GM19023 (cell line): Measurements from ENCODE around the gene KIAA0825.

ENCODE experiments used
- ATAC-seq: cut with Tn5 transposase; IDR thresholded peaks from one replicate; pipeline ENCODE4 v1.9.1; 2021; ENCODE audit warnings: mild to moderate bottlenecking, moderate library complexity; ENCODE audit not compliant: unreplicated experiment

The KIAA0825 gene

DNA sequence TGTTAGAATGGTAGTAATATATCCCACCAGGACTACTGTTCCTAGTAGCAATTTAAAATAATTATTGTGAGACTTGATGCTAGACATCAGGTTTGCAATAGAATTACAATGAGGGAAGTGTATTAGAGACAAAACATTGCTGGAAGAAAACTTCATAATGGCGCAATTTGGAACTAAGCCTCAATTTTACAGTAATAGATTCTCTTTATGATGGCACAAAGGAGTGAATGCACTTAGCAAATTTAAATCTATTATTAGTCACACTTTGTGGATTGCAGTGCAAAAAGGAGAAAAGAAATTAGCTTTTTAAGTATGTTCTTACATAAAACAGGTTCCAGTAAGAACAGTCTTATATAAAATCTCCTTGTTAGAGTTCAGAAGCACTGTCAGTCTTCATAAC, 358.3 kb downstream of the KIAA0825 start:
- ATAC-seq, result no peak

DNA sequence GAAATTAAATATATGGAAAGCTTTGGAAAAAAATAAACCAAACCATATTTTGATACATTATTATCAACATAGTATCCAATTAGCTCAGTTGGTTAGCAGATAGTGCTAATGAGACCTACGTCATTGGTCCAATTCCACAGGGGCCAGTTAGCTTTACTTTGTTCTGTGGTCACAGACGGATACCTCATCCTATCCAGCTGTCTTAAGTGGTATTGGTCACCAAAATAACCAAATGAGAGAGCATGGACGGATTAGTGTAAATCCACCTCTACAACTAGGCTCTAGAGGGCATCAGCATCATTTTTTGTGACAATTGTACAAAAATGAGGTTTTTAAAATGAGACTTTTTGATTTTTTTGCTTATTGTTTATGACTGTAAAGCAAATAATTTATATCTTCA, 364.2 kb downstream of the KIAA0825 start:
- ATAC-seq, result no peak

DNA sequence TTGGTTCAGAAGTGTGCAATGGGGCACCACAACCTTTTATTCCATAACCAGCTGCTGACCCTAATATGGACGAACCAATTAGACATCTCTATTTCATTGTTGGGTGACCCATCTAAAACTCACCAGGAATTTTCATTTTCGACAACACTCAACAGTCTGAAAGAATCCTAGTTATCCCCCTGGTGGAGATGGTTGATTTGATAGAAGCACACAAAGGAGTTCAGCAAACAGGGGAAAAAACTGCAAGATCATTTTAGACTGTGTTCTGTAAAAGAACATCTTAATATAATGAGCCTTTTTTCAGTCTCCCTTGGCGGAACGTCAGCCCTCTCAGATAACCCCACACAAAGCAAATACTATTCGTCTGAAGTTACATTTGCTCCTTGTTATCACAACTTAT, 367.4 kb downstream of the KIAA0825 start:
- no peak for ATAC-seq

DNA sequence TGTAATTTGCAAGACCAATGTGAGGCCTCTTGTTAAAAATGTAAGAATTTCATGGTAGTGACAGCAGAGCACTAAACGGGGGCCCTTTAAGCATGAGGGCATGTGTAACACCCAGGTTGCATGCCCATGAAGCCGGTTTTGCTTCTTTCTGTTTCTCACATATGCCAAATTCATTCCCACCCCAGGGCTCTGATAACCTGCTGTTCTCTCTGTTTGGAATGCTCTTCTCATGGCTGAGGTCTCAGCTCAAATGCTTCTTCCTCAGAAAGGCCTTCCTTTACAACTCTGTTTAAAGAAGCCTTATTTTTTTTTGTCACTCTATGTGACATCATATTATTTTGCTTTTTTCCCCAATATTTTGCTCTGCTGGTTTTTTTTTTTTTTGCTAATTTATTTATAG, 369.0 kb downstream of the KIAA0825 start:
- no peak for ATAC-seq

DNA sequence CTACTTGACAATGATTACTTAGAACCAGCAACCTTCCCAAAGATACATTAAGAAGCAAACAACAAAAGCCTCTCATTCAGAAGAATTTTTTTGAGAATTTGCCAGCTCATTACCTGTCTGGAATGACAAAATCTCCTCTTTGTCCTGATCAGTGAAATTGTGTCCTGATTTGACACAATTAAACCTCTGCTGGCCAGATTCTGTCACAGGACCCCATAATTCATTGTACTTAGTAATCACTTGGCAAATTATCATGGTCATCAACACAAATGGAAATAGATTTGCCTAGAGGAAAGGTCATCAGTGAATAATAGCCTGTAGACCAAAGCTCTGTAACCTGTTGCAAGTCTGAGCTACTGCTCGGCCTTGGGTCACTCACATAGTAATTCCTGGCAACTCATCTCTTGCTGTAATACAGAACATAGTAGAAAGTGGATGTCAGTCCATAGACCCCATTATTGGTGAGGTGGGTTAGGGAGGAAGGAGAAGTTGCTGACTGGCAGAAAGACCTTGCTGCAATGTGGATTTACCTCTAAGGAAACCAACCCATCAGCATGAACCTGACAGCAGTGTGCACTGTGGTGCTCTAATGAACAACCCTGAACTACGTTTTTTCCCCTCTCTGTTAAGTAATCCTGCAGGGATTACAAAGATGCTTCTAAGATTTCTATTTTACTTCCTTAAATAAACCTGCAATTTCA, 370.1 kb downstream of the KIAA0825 start:
- no peak for ATAC-seq

DNA sequence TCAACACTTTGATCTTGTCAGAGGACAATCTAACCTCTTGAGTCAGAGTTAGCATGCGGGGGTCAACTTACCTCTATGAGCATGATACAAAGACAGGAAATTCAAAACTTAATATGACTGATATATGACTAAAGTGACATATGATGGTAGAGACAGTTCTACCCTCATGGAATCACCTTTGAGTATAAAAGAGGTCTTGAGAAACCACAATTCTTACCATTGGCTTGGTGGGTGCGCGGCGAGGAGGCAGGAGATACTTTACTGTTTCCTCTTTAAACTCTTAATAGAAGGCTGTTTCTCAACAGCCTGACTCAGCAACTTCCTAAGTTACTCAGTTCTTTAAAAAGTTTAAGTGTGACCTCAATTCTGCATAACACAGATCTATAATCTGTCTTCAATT, 372.8 kb downstream of the KIAA0825 start:
- ATAC-seq, result no peak

DNA sequence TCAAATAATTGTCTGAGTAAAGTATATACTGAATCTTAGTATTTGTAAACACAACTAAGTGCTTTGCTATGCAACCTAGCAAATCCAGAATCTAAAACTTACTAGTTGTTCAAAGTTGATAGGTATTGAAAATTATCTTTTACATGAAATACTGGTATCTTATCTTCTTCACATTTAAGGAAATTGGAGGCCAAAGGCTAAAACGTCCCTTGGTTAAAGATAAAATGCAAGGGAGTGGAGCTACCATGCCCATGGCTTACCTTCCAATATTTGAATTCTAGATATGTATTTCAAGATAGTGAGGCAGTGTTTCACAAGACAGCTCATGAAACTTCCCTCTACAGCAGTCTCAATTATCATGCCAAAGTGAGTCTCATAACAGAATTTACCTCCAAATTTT, 373.5 kb downstream of the KIAA0825 start:
- no peak for ATAC-seq

DNA sequence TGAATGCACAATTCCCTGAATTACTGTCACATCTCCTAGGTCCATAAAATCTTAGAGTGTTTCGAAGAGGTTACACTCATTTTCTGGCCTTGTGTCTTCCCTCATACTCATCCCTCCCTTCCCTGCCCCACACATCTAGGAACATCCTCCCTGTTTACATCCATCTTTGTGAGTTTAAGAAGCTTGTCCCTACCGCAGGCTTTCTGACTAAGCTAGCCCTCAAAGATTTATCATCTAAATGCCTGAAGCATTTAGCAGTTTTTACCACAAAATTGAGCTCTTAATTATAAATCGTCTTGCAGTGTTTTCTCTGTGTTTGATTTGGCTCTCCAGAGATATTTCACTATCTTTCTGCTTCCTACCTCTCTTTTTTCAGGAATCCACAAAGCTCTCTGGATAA, 374.8 kb downstream of the KIAA0825 start:
- no peak for ATAC-seq

DNA sequence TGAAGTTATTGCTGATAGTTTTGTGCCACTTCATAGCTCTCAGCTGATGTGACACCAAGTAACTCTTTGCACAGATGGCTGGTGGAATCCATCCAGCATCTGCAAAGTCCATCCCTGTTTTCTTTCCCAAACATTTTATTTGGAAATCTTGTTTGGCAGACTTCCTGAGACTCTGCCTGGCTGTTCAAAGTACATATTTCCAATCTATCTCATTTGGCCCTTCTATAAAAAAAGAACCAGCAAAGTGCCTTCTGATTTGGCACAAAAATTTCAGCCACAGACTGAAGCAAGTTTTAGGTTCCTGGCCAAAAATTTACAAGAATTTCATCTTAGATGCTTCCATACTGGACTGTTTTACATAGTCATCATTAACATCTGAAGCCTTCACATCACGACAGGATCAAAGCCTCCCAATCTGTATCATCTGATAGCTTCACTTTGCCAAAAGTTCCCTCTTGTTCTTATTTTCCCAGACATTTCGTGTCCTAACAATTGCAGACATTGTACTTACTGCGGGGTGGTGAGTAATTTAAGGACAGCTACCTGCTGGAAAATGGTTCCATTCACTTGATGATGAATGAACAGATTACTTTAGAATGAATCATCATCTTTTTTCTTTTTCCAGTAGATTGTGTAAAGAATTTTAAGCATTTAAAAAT, 377.3 kb downstream of the KIAA0825 start:
- ATAC-seq, result no peak

DNA sequence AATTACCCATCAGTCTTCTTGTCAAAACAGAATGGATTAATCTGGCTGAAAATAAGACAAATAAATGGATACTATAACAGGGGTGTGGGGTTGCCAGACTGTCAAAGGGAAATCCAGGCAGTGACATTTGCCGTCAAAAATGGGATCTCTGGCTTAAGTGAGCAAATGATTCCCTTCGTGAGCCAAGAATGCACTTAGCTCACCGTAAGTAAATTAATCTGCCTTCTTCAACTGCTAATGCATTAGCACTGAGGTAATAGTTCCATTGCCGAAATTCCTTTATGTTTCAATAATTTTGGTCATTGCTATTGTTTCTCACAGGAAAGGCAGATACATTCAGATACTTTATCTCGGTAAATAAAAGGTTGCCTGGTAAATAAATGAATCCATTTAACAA, 377.8 kb downstream of the KIAA0825 start:
- ATAC-seq, result no peak

DNA sequence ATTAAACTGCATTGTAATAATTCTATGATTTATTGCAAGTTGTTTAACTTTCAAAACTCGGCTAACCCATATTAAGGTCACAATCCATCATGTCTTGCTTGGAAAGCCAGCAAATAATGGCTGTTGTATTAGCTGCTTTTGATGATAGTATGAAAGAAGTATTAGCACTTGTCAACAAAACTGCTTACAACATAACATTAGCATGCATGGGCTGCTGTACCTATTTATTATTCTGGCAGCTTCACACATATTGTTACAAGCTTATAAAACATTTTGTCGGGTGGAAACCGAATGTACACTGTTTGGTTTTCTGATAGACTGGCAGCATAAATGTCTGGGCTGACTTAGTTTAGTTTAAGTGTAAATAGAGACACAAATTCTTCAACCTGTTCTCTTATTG, 378.3 kb downstream of the KIAA0825 start:
- no peak for ATAC-seq

DNA sequence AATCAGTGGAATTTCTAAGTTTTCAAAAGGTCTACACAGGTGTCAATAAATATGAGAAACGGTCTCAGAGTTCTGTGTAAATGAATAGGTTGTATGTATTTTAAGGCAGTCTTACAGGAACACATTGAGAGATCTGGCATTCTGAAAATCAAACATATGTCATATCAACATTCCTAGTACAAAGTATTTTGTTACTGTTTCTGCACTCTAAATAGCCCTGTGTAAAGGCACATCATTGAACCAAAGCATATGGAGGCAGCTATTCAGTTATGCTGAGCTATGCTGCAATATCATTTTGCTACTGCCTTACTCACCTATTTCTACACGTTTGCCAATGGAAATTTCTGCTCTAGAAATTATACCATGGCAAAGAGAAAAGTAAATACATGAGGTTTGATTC, 379.1 kb downstream of the KIAA0825 start:
- ATAC-seq, result no peak

DNA sequence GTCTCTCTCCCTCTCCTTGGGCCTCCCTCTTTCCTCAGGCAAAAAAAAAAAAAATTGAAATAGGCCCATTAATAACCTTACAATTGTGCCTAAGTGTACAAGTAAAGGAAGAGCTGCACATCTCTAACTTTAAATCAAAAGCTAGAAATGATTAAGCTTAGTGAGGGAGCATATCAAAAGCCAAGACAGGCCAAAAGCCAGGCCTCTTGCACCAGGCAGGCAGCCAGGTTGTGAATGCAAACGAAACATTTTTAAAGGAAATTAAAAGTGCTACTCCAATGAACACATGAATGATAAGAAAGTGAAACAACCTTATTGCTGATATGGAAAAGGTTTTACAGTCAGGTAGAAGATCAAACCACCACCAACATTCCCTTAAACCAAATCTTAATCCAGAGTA, 383.4 kb downstream of the KIAA0825 start:
- ATAC-seq, result no peak

DNA sequence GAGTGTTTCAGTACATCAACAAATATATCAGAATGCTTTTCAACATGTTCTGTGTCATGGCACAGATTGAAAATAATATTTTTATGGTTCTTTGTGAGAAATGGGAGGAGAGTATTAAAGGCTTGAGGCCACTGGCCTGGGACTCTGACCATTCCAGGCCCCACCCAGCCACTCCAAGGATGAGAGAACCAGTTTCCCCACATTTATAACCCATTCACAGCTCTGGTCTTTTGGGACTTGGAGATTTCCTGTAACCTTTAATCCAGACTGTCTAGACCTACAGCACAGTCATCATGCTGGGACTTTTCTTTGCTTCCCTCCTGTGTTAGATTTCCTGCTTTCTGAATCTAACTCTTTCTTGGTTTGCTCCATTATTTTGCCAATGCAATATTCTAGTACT, 389.6 kb downstream of the KIAA0825 start:
- ATAC-seq, result no peak

DNA sequence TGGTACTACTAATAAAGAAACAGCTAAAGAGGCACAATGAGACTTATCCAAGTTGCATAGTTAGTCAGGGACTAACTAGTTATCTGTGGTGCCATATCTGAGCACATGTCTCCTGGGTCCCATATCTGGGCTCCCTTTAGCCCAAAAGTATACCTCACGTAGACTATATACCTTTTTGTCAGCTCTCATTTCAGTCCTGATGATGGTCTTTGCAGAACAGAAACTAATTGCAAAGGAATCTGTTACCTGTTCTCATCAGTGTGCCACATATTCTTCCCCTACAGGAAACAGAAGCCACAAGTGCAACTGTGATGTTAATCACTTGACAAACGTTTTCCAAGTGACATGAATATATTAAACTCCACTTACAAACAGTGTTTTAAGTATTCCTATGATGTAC, 395.2 kb downstream of the KIAA0825 start:
- ATAC-seq, result no peak

DNA sequence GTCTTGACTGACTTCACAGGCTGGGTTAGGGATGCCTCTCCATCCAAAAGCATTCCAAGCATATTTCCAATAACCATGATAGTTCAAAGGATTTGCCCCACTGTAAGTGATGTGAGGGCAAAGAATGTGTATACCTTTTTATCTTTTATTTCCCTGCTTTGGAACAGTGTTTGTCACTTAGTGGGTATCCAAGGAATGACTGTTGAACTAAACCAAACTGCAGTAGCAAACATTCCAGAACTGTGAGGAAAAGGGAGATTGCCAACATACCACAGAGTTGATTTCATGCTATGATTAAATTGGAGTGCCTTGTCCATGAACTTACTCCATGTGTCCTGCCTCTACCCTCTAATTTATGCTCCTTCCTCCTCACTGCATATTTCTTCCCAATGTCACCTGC, 400.0 kb downstream of the KIAA0825 start:
- ATAC-seq, result no peak

DNA sequence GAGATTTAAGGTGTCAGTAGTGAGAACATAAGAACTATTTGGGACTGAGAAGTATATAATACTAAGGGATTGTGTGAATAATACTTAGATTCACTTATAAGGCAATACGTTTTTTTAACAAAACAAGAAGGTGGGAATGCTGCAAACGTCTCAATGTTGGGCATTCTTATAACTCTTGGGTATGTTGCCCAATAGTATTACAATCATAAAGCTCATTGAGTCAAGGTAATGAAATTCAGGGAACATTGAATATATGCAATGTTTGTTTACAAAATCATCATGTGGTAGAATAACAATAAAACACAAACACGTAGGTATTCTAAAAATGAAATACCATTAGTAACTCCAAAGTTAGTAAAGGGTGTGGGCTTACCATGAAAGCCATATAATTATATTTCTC, 400.7 kb downstream of the KIAA0825 start:
- no peak for ATAC-seq

DNA sequence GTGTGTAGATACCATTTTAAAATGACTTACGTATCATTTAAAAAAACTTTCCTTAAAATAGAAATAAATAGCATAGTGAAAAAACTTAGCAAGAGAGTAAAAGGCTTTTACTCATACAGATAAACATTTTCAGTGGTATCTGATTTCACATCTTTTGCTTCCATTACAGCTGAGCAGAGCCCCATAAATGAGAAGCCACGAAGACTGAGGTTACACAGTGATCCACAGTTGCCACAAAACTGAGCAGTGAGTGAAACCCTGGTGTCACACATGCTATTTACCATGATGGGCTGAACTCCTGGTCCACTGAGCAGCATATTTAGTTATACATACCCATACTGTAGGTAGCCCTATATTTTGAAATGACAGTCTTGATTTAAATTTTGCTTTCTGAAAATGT, 401.2 kb downstream of the KIAA0825 start:
- ATAC-seq, result no peak

DNA sequence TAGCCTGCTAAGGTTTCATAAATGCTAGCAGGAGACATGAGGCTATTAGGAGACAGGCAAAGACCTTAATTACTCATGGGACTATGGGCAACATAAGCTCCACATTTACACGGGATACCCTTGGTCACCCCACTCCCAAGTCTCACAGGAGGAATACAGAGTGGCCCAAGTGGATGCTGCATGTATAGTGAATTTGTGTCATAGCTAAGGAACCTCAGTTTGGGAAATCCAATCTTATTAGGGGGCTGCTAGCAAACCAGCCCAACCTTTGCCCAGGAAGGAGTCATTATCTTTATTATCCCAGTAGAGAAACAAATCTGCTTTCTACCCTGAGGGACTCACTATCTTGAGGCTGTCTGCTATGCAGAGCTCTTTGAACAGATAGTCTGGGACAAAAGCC, 405.9 kb downstream of the KIAA0825 start:
- no peak for ATAC-seq

DNA sequence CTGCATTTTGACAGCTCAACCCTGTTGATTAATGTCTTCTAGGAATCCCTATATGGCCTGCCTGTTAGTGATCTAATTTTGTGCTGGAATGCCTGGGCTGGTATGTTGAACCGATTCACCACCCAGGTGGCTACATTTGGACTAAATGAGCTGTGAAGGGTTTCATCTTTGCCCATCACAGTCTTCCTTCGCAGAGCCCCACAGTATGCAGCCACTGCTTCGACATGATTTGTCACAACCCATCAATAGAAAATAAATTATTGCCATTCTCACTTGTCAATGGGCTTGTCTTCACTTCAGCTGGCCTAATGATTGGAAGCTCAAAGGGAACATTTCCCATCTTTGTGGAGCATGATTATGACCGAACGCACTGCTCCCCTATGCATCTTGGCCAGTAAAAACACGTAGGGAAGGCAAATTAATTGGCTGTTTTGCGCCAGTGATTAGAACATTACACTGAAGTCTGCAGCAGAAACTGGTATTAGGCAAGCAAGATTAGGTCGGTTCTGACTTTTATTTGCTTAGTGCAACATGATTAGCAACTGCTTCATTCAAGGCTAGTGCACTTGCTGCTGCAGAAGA, 408.5 kb downstream of the KIAA0825 start:
- ATAC-seq, result no peak

DNA sequence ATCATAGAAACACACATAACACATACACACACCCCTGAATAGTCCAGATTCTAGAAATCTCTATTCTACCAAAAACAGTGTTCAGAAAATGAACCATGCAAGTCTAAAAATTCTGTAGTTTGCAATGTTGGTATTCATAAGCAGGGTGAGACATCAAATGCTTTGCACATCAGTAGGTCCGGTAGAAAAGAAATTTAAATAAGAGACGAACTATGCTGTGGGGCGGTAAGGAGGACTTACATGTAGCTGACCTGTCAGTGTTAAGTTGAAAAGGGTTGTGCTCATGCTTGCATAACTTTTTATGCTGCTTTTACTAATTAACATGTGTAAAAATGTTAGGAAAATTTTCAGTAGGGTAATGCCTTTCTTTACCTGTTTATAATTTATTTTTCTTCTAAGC, 409.1 kb downstream of the KIAA0825 start:
- no peak for ATAC-seq

DNA sequence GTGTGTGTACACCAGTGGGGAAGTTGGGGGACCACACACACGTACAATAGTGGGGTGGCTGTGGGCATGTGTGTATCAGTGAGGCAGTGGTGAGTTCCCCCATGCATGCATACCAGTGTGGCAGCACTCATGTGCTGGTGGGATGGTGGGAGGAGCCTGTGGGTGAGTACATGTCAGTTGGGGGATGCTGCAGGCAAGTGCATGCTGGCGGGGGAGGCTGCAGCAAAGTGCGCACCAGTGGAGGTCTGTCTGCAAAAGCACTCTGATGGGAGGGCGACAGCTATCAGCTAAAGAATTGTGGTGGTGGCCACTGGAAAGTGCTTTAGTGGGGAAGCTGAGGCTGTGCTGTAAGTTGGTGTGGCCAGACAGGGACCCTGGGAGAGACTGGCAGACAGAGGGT, 418.8 kb downstream of the KIAA0825 start:
- ATAC-seq, result no peak

DNA sequence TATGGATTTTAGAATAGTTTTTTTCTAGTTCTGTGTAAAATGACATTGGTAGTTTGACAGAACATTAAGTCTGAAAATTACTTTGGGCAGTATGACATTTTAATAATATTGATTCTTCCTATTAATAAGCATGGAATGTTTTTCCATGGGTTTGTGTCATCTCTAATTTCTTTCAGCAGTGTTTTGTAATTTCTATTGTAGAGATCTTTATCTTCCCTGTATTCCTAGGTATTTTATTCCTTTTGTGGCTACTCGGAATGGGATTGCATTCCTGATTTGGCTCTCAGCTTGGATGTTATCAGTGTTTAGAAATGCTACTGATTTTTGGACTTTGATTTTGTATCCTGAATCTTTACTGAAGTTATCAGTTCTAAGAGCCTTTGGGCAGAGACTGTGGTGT, 420.4 kb downstream of the KIAA0825 start:
- ATAC-seq, result no peak
